ENCODE results near the gene HAO1.
A peak's percentile ranks its signal among the peaks of the same experiment; 100 is the strongest.
"Not testable (repeated sequence)": the region's sequence is repeated elsewhere in the genome, so short reads cannot be mapped to it uniquely, and the experiment has no call there.

The HAO1 gene

GRCh38 chr20:7848351-7848750 lies 91.9 kb downstream of the HAO1 start:
- no peak for TF ChIP-seq CTCF (IDR thresholded peaks at IDR 0.05; ENCODE audit: low read depth, low read length)
- DNase-seq (ENCODE audit: extremely low read depth, low read depth): no peak

GRCh38 chr20:7843613-7844012 lies 96.6 kb downstream of the HAO1 start:
- peak; percentile 18 for DNase-seq (ENCODE audit: extremely low read depth, low read depth)
- TF ChIP-seq CTCF (IDR thresholded peaks at IDR 0.05; ENCODE audit: low read depth, low read length): no peak

- peak; percentile 60 for DNase-seq (ENCODE audit: extremely low read depth, low read depth)
Observed at GRCh38 chr20:7841971-7842310, 98.3 kb downstream of the HAO1 start.

GRCh38 chr20:7841291-7841970 lies 98.8 kb downstream of the HAO1 start:
- DNase-seq (ENCODE audit: extremely low read depth, low read depth): no peak
- no peak for TF ChIP-seq CTCF (IDR thresholded peaks at IDR 0.05; ENCODE audit: low read depth, low read length)

More at GRCh38 chr20:7841971-7842310, 98.3 kb downstream of the HAO1 start:
- no peak for TF ChIP-seq CTCF (IDR thresholded peaks at IDR 0.05; ENCODE audit: low read depth, low read length)

GRCh38 chr20:7836076-7836475 lies 104.2 kb downstream of the HAO1 start:
- no peak for TF ChIP-seq CTCF (IDR thresholded peaks at IDR 0.05; ENCODE audit: low read depth, low read length)
- no peak for DNase-seq (ENCODE audit: extremely low read depth, low read depth)

- not testable (repeated sequence) for DNase-seq (ENCODE audit: extremely low read depth, low read depth)
Observed at GRCh38 chr20:7834441-7834840, 105.8 kb downstream of the HAO1 start.

Measured in AG09319 (cell line).